B cell (primary cell): Measurements from ENCODE around the gene RASGRP4. TPM values are rescaled to one million over a fixed set of nuclear protein-coding genes. Genes with fewer than 3 reads are reported as not detected.

Experiments
- ATAC-seq: fragments of 200-7000 bp; cut with Tn5 transposase; one replicate; pipeline ENCODE4 v1.10.0; 2021; ENCODE audit warnings: low read depth, mild to moderate bottlenecking, moderate number of reproducible peaks, moderate library complexity
- CTCF ChIA-PET: fragments of 350-600 bp; sonication (Branson Sonifier 250); formaldehyde crosslinking; loops from one replicate; lab custom pipeline; 2021; ENCODE audit warnings: antibody characterized with exemption, inconsistent platforms; lab: Charles Lee
- POLR2A ChIA-PET: fragments of 350-600 bp; sonication (Branson Sonifier 250); formaldehyde crosslinking; loops from one replicate; lab custom pipeline; 2021; ENCODE audit warnings: antibody characterized with exemption; lab: Charles Lee
- DNase-seq: peaks from one replicate; pipeline ENCODE4 v3.0.0; 2013
- H2AFZ ChIP-seq: 2 replicates; pipeline ENCODE4 v1.6.1; 2012; ENCODE audit warnings: mild to moderate bottlenecking, low read depth, low read length; ENCODE audit not compliant: insufficient read depth, poor library complexity, severe bottlenecking
- H3K27ac ChIP-seq, 2 donors: 1 replicate in 1 of 2; 2 replicates in 1 of 2; pipeline ENCODE4 v1.5.1; 2012 to 2013; ENCODE audit warnings: low read length in 2 of 2, mild to moderate bottlenecking in 2 of 2, moderate library complexity in 1 of 2
- H3K27me3 ChIP-seq, 4 experiments: fragments of 200-600 bp in 1 of 4; sonication (generic) in 1 of 4; replicated peaks in 1 of 4; 1 replicate in 2 of 4; 2 replicates in 2 of 4; pipeline versions ENCODE4 v1.6.1 to v1.7.0; 2013 to 2016; ENCODE audit warnings: low read length in 3 of 4, mild to moderate bottlenecking in 2 of 4, mixed read lengths in 1 of 4, moderate library complexity in 1 of 4; ENCODE audit not compliant: insufficient read depth in 4 of 4, control insufficient read depth in 3 of 4; ENCODE audit errors: control extremely low read depth in 1 of 4
- H3K36me3 ChIP-seq, 2 experiments: replicated peaks in 1 of 2; 1 replicate in 1 of 2; 2 replicates in 1 of 2; pipeline versions ENCODE4 v1.6.1 to v1.7.1; 2013; ENCODE audit warnings: low read length in 1 of 2; ENCODE audit not compliant: insufficient read depth in 2 of 2, control insufficient read depth in 1 of 2; ENCODE audit errors: control extremely low read depth in 1 of 2, extremely low read depth in 1 of 2
- H3K4me1 ChIP-seq, 2 donors: fragments of 200-600 bp in 1 of 2; sonication (generic) in 1 of 2; 1 replicate in 1 of 2; 2 replicates in 1 of 2; pipeline versions ENCODE4 v1.5.1 to v1.6.1; 2013 to 2017; ENCODE audit warnings: low read length in 2 of 2; ENCODE audit not compliant: control insufficient read depth in 2 of 2, insufficient read depth in 2 of 2
- H3K4me2 ChIP-seq: replicated peaks from 2 replicates; pipeline ENCODE3; 2012; ENCODE audit warnings: mild to moderate bottlenecking, low read depth, low read length; ENCODE audit not compliant: poor library complexity, severe bottlenecking
- H3K4me3 ChIP-seq, 5 experiments: fragments of 200-600 bp in 1 of 5; sonication (generic) in 1 of 5; 1 replicate in 3 of 5; 2 replicates in 2 of 5; pipeline versions ENCODE4 v1.5.1 to v1.7.0; 2011 to 2016; ENCODE audit warnings: low read length in 4 of 5, mild to moderate bottlenecking in 4 of 5, low read depth in 2 of 5, control low read depth in 1 of 5, moderate library complexity in 1 of 5; ENCODE audit not compliant: insufficient read depth in 1 of 5; ENCODE audit errors: control extremely low read depth in 1 of 5, extremely low read depth in 1 of 5
- H3K79me2 ChIP-seq: fragments of 200-600 bp; sonication (generic); one replicate; pipeline ENCODE4 v1.6.0; 2016; ENCODE audit warnings: low read length; ENCODE audit not compliant: control insufficient read depth, insufficient read depth
- H3K9ac ChIP-seq: fragments of 200-600 bp; sonication (generic); 2 replicates; pipeline ENCODE4 v1.6.1; 2017; ENCODE audit warnings: mild to moderate bottlenecking, low read length, moderate library complexity
- H3K9me3 ChIP-seq, 3 donors: one replicate each; pipeline versions ENCODE4 v1.6.1 to v1.7.1; 2013; ENCODE audit warnings: low read length in 2 of 3; ENCODE audit not compliant: control insufficient read depth in 2 of 3, insufficient read depth in 1 of 3; ENCODE audit errors: control extremely low read depth in 1 of 3
- H4K20me1 ChIP-seq: 2 replicates; pipeline ENCODE4 v1.6.0; 2012; ENCODE audit warnings: mild to moderate bottlenecking, low read length; ENCODE audit not compliant: insufficient read depth, control insufficient read depth, poor library complexity, severe bottlenecking
- H3K27ac Mint-ChIP-seq: one replicate; pipeline ENCODE4 v1.8.0; 2021; ENCODE audit warnings: mixed read lengths
- H3K27me3 Mint-ChIP-seq: one replicate; pipeline ENCODE4 v1.8.0; 2021; ENCODE audit warnings: mixed read lengths
- H3K4me1 Mint-ChIP-seq: one replicate; pipeline ENCODE4 v1.8.0; 2021; ENCODE audit warnings: mixed read lengths
- H3K4me3 Mint-ChIP-seq: one replicate; pipeline ENCODE4 v1.8.0; 2021; ENCODE audit warnings: mixed read lengths
- H3K9me3 Mint-ChIP-seq: one replicate; pipeline ENCODE4 v1.8.0; 2022; ENCODE audit warnings: mixed read lengths; ENCODE audit not compliant: insufficient read depth
- EZH2 ChIP-seq: IDR thresholded peaks from 2 replicates; pipeline ENCODE4 v1.6.1; 2012; ENCODE audit warnings: borderline replicate concordance, low read depth, mild to moderate bottlenecking, moderate library complexity, low read length; ENCODE audit not compliant: insufficient read depth, poor library complexity, severe bottlenecking
- WGBS: methylation state at CpG from one replicate; pipeline ENCODE4 v1.1.5; 2013; ENCODE audit warnings: missing lambda C conversion rate; ENCODE audit not compliant: insufficient coverage; 5-methylcytosine and 5-hydroxymethylcytosine counted together
- intact Hi-C: fragments of 100-400 bp; cut with micrococcal nuclease; formaldehyde crosslinking; loops from one replicate; pipeline ENCODE4 v1.10.0; 2022
- polyA plus RNA-seq: library from polyadenylated mRNA; depleted of rRNA; stranded (reverse); fragments of >200 nt; gene quantifications from 2 replicates; pipeline ENCODE4 v1.2.3, GENCODE V29; 2012
- total RNA-seq, 2 donors: library from RNA; stranded (reverse); fragments of 120-200 nt in 1 of 2; gene quantifications; 1 replicate in 1 of 2; 2 replicates in 1 of 2; pipeline versions ENCODE4 v1.2.3 to v1.2.4, GENCODE V29; 2013 to 2022
- TF ChIP-seq, protein P1 (sequence below): fragments of 200-600 bp; IDR thresholded peaks from one replicate; pipeline ENCODE4 v1.8.0; 2022; ENCODE audit warnings: antibody characterized with exemption, mild to moderate bottlenecking

RASGRP4 gene
- total and polyA plus RNA-seq, 2 donors (not counting 1 experiment from before 2014, with no cell fraction given), result 0.20 to 0.98 TPM

GRCh38 chr19:38384209-38385027 lies 41.6 kb downstream of the RASGRP4 start:
- no peaks in the 10 kb centered on the region for H3K9me3 Mint-ChIP-seq
- peaks cover 26% of the 10 kb centered on the region for H3K4me1 Mint-ChIP-seq
- H3K27me3 Mint-ChIP-seq, result peaks cover 16% of the 10 kb centered on the region
- no peak overlapping the region for H3K4me3 ChIP-seq
- peaks cover 0 to 52% of the 10 kb centered on the region in 2 experiments for H3K36me3 ChIP-seq
- WGBS, result 95% methylated on average over 10 of the region's 10 CpGs
- peaks cover 7% of the 10 kb centered on the region for H3K79me2 ChIP-seq
- intact Hi-C loops, result loop anchor here (5.0 kb wide), 1 partner anchor 233 kb away; the partner anchor contains the start of genes EIF3K and MAP4K1
- no peak overlapping the region for H3K27ac ChIP-seq
- no peak overlapping the region for H2AFZ ChIP-seq
- CTCF ChIA-PET, result interaction anchor here (0.8 kb wide), 1 partner anchor 19 kb away, joined by 3 read pairs; the partner anchor contains the start of gene FAM98C
- DNase-seq, result no peak
- peaks cover 0 to 44% (median 18%) of the 10 kb centered on the region in 4 experiments for H3K27me3 ChIP-seq
- POLR2A ChIA-PET, result interaction anchor here (0.6 to 0.7 kb wide), 2 partner anchors 8 to 478 kb away, joined by 3 to 4 read pairs; partner anchors contain the start of gene WDR87
- H4K20me1 ChIP-seq, result peaks cover 77% of the 10 kb centered on the region
- TF ChIP-seq, protein P1, sequence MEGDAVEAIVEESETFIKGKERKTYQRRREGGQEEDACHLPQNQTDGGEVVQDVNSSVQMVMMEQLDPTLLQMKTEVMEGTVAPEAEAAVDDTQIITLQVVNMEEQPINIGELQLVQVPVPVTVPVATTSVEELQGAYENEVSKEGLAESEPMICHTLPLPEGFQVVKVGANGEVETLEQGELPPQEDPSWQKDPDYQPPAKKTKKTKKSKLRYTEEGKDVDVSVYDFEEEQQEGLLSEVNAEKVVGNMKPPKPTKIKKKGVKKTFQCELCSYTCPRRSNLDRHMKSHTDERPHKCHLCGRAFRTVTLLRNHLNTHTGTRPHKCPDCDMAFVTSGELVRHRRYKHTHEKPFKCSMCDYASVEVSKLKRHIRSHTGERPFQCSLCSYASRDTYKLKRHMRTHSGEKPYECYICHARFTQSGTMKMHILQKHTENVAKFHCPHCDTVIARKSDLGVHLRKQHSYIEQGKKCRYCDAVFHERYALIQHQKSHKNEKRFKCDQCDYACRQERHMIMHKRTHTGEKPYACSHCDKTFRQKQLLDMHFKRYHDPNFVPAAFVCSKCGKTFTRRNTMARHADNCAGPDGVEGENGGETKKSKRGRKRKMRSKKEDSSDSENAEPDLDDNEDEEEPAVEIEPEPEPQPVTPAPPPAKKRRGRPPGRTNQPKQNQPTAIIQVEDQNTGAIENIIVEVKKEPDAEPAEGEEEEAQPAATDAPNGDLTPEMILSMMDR, result no peak
- no peak for TF ChIP-seq EZH2
- H3K4me3 Mint-ChIP-seq, result peak overlapping the region; percentile 52
- H3K4me1 ChIP-seq, result peaks cover 36% of the 10 kb centered on the region in 2 donors
- ATAC-seq, result no peak
- no peak overlapping the region for H3K27ac Mint-ChIP-seq
- no peak overlapping the region for H3K9ac ChIP-seq
- H3K9me3 ChIP-seq, result peaks cover 0 to 30% (median 0%) of the 10 kb centered on the region in 3 donors
- H3K4me2 ChIP-seq, result no peak overlapping the region
